HEK293 (cell line): ENCODE results near the gene CDCA4.

Source experiments
- CTCF ChIA-PET: fragments of 350-600 bp; formaldehyde crosslinking; extraction: SDS; loops from one replicate; lab custom pipeline; 2021; ENCODE audit warnings: antibody characterized with exemption; lab: Yijun Ruan, JAX
- POLR2A ChIA-PET: fragments of 300-600 bp; formaldehyde crosslinking; extraction: SDS; loops from one replicate; lab custom pipeline; 2020; ENCODE audit warnings: antibody characterized with exemption, inconsistent platforms; lab: Yijun Ruan, JAX
- H3K27ac ChIP-seq: fragments of 200-500 bp; sonication (Bioruptor generic); 2 replicates; pipeline ENCODE4 v1.5.1; 2014; ENCODE audit warnings: low read depth, low read length, control low read depth, inconsistent platforms; ENCODE audit errors: extremely low read depth
- H3K36me3 ChIP-seq, 2 experiments: fragments of 200-500 bp in 1 of 2; sonication (Bioruptor generic) in 1 of 2; 1 replicate in 1 of 2; 2 replicates in 1 of 2; pipeline ENCODE4 v1.5.1; 2014 to 2017; ENCODE audit warnings: inconsistent platforms in 2 of 2, low read length in 2 of 2; ENCODE audit not compliant: control insufficient read depth in 2 of 2, insufficient read depth in 1 of 2
- H3K4me1 ChIP-seq: fragments of 200-500 bp; sonication (Bioruptor generic); 2 replicates; pipeline ENCODE4 v1.5.1; 2014; ENCODE audit warnings: mild to moderate bottlenecking, low read length, inconsistent platforms; ENCODE audit not compliant: control insufficient read depth, insufficient read depth
- H3K4me3 ChIP-seq: 2 replicates; pipeline ENCODE4 v1.5.1; 2011; ENCODE audit warnings: low read depth, mild to moderate bottlenecking, control low read depth, low read length, moderate library complexity
- H3K9me3 ChIP-seq: fragments of 200-500 bp; sonication (Bioruptor generic); 2 replicates; pipeline ENCODE4 v1.5.1; 2014; ENCODE audit warnings: low read depth, low read length, inconsistent platforms; ENCODE audit not compliant: control insufficient read depth, insufficient read depth
- CTCF ChIP-seq: fragments of 450-650 bp; formaldehyde crosslinking; IDR thresholded peaks from 2 replicates; pipeline ENCODE4 v1.5.1; 2016; ENCODE audit warnings: missing biosample characterization, missing genetic modification characterization
- IKZF3 ChIP-seq: fragments of 450-650 bp; IDR thresholded peaks from 2 replicates; pipeline ENCODE4 v1.5.0; 2018; ENCODE audit warnings: missing biosample characterization, mild to moderate bottlenecking, missing genetic modification characterization, moderate library complexity
- KLF10 ChIP-seq: fragments of 450-650 bp; IDR thresholded peaks from 2 replicates; pipeline ENCODE4 v1.5.1; 2018; ENCODE audit warnings: missing biosample characterization, mild to moderate bottlenecking, missing genetic modification characterization
- KLF17 ChIP-seq: fragments of 450-650 bp; formaldehyde crosslinking; IDR thresholded peaks from 2 replicates; pipeline ENCODE4 v1.5.1; 2016; ENCODE audit warnings: missing biosample characterization, missing genetic modification characterization
- KLF9 ChIP-seq: fragments of 450-650 bp; formaldehyde crosslinking; IDR thresholded peaks from 2 replicates; pipeline ENCODE4 v1.5.1; 2016; ENCODE audit warnings: missing biosample characterization, missing genetic modification characterization, low read depth
- YY2 ChIP-seq: fragments of 450-650 bp; formaldehyde crosslinking; IDR thresholded peaks from 2 replicates; pipeline ENCODE4 v1.5.1; 2016; ENCODE audit warnings: missing biosample characterization, missing genetic modification characterization
- ZBTB1 ChIP-seq: fragments of 450-650 bp; formaldehyde crosslinking; IDR thresholded peaks from 2 replicates; pipeline ENCODE4 v1.5.1; 2016; ENCODE audit warnings: missing biosample characterization, missing genetic modification characterization
- ZBTB10 ChIP-seq: fragments of 450-650 bp; formaldehyde crosslinking; IDR thresholded peaks from 2 replicates; pipeline ENCODE4 v1.5.1; 2016; ENCODE audit warnings: missing biosample characterization, missing genetic modification characterization
- ZBTB17 ChIP-seq: fragments of 450-650 bp; formaldehyde crosslinking; IDR thresholded peaks from 2 replicates; pipeline ENCODE4 v1.5.1; 2016; ENCODE audit warnings: missing biosample characterization, missing genetic modification characterization
- ZBTB21 ChIP-seq: fragments of 450-650 bp; formaldehyde crosslinking; IDR thresholded peaks from 2 replicates; pipeline ENCODE4 v1.5.1; 2017; ENCODE audit warnings: missing biosample characterization, missing genetic modification characterization
- ZBTB7A ChIP-seq: fragments of 450-650 bp; formaldehyde crosslinking; IDR thresholded peaks from 2 replicates; pipeline ENCODE4 v1.5.1; 2016; ENCODE audit warnings: low read depth, missing biosample characterization, missing genetic modification characterization
- ZFP37 ChIP-seq: fragments of 450-650 bp; formaldehyde crosslinking; IDR thresholded peaks from 2 replicates; pipeline ENCODE4 v1.5.1; 2016; ENCODE audit warnings: missing biosample characterization, missing genetic modification characterization
- ZNF10 ChIP-seq: fragments of 450-650 bp; formaldehyde crosslinking; IDR thresholded peaks from 2 replicates; pipeline ENCODE4 v1.5.1; 2017; ENCODE audit warnings: missing biosample characterization, missing genetic modification characterization
- ZNF175 ChIP-seq: fragments of 450-650 bp; formaldehyde crosslinking; IDR thresholded peaks from 2 replicates; pipeline ENCODE4 v1.5.1; 2016; ENCODE audit warnings: missing biosample characterization, missing genetic modification characterization
- ZNF2 ChIP-seq: fragments of 450-650 bp; formaldehyde crosslinking; IDR thresholded peaks from 2 replicates; pipeline ENCODE4 v1.5.1; 2016; ENCODE audit warnings: missing biosample characterization, missing genetic modification characterization
- ZNF266 ChIP-seq: fragments of 450-650 bp; formaldehyde crosslinking; IDR thresholded peaks from 2 replicates; pipeline ENCODE4 v1.5.1; 2016; ENCODE audit warnings: missing biosample characterization, missing genetic modification characterization, low read depth
- ZNF398 ChIP-seq: fragments of 450-650 bp; formaldehyde crosslinking; IDR thresholded peaks from 2 replicates; pipeline ENCODE4 v1.5.1; 2017; ENCODE audit warnings: missing biosample characterization, missing genetic modification characterization
- ZNF449 ChIP-seq: fragments of 450-650 bp; formaldehyde crosslinking; IDR thresholded peaks from 2 replicates; pipeline ENCODE4 v1.5.1; 2017; ENCODE audit warnings: missing biosample characterization, mild to moderate bottlenecking, missing genetic modification characterization, moderate library complexity
- ZNF561 ChIP-seq: fragments of 450-650 bp; IDR thresholded peaks from 2 replicates; pipeline ENCODE4 v1.5.1; 2018; ENCODE audit warnings: missing biosample characterization, missing genetic modification characterization, borderline replicate concordance
- ZNF580 ChIP-seq: fragments of 450-650 bp; formaldehyde crosslinking; IDR thresholded peaks from 2 replicates; pipeline ENCODE4 v1.5.1; 2016; ENCODE audit warnings: missing biosample characterization, missing genetic modification characterization
- ZNF639 ChIP-seq: fragments of 450-650 bp; formaldehyde crosslinking; IDR thresholded peaks from 2 replicates; pipeline ENCODE4 v1.5.1; 2016; ENCODE audit warnings: missing biosample characterization, missing genetic modification characterization
- ZNF707 ChIP-seq: fragments of 450-650 bp; formaldehyde crosslinking; IDR thresholded peaks from 2 replicates; pipeline ENCODE4 v1.5.1; 2016; ENCODE audit warnings: missing biosample characterization, missing genetic modification characterization
- ZNF791 ChIP-seq: fragments of 450-650 bp; formaldehyde crosslinking; IDR thresholded peaks from 2 replicates; pipeline ENCODE4 v1.5.1; 2016; ENCODE audit warnings: missing biosample characterization, missing genetic modification characterization
- ZNF792 ChIP-seq: fragments of 450-650 bp; formaldehyde crosslinking; IDR thresholded peaks from 2 replicates; pipeline ENCODE4 v1.5.1; 2016; ENCODE audit warnings: missing biosample characterization, missing genetic modification characterization
- TF ChIP-seq, protein P1 (sequence below): fragments of 450-650 bp; formaldehyde crosslinking; IDR thresholded peaks from 2 replicates; pipeline ENCODE4 v1.5.1; 2016; ENCODE audit warnings: missing biosample characterization, missing genetic modification characterization

CDCA4 gene

GRCh38 chr14:105021656-105022275 lies 883 bp upstream of the CDCA4 start:
- CTCF ChIA-PET = interaction anchor here (0.6 to 7.1 kb wide), 3 partner anchors 9 to 24 kb away, joined by 7 to 59 read pairs (median 9); no protein-coding TSS in a partner anchor
- peaks cover 11% of the 10 kb centered on the region for H3K4me1 ChIP-seq
- POLR2A ChIA-PET = interaction anchor here (1.0 to 3.1 kb wide), 8 partner anchors 11 to 48 kb away, joined by 3 to 28 read pairs (median 7); partner anchors contain the start of genes AHNAK2 and CLBA1
- TF ChIP-seq ZBTB1 (no peak), ZNF791 (tag by site-specific recombination) (no peak), ZNF266 (no peak), KLF9 (peak; percentile 29; the same call in 1 of the 2 replicates), YY2 (0 out of 2 replicates have a peak, but pooled peaks have one; percentile 7), ZNF398 (tag by site-specific recombination) (peak; percentile 36; the same call in 1 of the 2 replicates), ZBTB17 (tag by site-specific recombination) (peak; percentile 68), KLF10 (tag by site-specific recombination) (no peak), ZNF792 (tag by site-specific recombination) (no peak), ZNF639 (tag by site-specific recombination) (peak; percentile 19; the same call in 1 of the 2 replicates), ZBTB7A (tag by site-specific recombination) (no peak), ZNF449 (no peak), ZBTB21 (tag by site-specific recombination) (no peak), ZNF707 (tag by site-specific recombination) (no peak), ZNF580 (tag by site-specific recombination) (0 out of 2 replicates have a peak, but pooled peaks have one; percentile 30), ZFP37 (tag by site-specific recombination) (0 out of 2 replicates have a peak, but pooled peaks have one; percentile 51), KLF17 (tag by site-specific recombination) (peak; percentile 68; the same call in 1 of the 2 replicates), ZNF2 (tag by site-specific recombination) (peak; percentile 51; the same call in 1 of the 2 replicates), ZNF561 (tag by site-specific recombination) (no peak), ZNF175 (tag by site-specific recombination) (no peak), ZBTB10 (tag by site-specific recombination) (peak; percentile 37; the same call in 1 of the 2 replicates), CTCF (tag by site-specific recombination) (peak; percentile 90), IKZF3 (tag by site-specific recombination) (peak; percentile 68), ZNF10 (no peak)
- TF ChIP-seq, protein P1, sequence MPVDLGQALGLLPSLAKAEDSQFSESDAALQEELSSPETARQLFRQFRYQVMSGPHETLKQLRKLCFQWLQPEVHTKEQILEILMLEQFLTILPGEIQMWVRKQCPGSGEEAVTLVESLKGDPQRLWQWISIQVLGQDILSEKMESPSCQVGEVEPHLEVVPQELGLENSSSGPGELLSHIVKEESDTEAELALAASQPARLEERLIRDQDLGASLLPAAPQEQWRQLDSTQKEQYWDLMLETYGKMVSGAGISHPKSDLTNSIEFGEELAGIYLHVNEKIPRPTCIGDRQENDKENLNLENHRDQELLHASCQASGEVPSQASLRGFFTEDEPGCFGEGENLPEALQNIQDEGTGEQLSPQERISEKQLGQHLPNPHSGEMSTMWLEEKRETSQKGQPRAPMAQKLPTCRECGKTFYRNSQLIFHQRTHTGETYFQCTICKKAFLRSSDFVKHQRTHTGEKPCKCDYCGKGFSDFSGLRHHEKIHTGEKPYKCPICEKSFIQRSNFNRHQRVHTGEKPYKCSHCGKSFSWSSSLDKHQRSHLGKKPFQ (tag by site-specific recombination) = no peak

More at GRCh38 chr14:105021656-105022275, 883 bp upstream of the CDCA4 start:
- Histone ChIP-seq H3K9me3 (no peaks in the 10 kb centered on the region), H3K27ac (peak overlapping the region; percentile 93), H3K36me3 (peaks cover 10 to 18% of the 10 kb centered on the region in 2 experiments; a peak in 2 of 3 replicates), H3K4me3 (peak overlapping the region; percentile 59)
